HCT116 (cell line): ENCODE results near the gene METRN. TPM values are rescaled to one million over a fixed set of nuclear protein-coding genes. Genes with fewer than 3 reads are reported as not detected.

Source experiments
- ATAC-seq: fragments of 200-7000 bp; cut with Tn5 transposase; 2 replicates; pipeline ENCODE4 v1.9.1; 2020; ENCODE audit warnings: mild to moderate bottlenecking, moderate library complexity
- BruUV-seq: library from RNA; stranded (reverse); fragments of 400-500 nt; replicated peaks from 2 replicates; lab custom pipeline; 2021; lab: Mats Ljungman, UMichigan
- CTCF ChIA-PET: fragments of 300-600 bp; sonication (Branson Sonifier 250); formaldehyde crosslinking; loops from one replicate; lab custom pipeline; 2021; ENCODE audit warnings: antibody characterized with exemption; lab: Charles Lee
- POLR2A ChIA-PET: fragments of 300-600, 350-600 bp; sonication (Branson Sonifier 250); formaldehyde crosslinking; loops from one replicate; lab custom pipeline; 2021; ENCODE audit warnings: antibody characterized with exemption; lab: Charles Lee
- RAD21 ChIA-PET, 2 experiments: fragments of 300-600 bp; sonication (Branson Sonifier 250); formaldehyde crosslinking; loops; one replicate each; lab custom pipeline; 2023; ENCODE audit warnings: low total read pairs in 2 of 2; ENCODE audit not compliant: uncharacterized antibody in 2 of 2, unreplicated experiment in 2 of 2, low non-redundant PET in 1 of 2; lab: Charles Lee
- DNase-seq: peaks from one replicate; pipeline ENCODE4 v3.0.0-alpha.2; 2010; ENCODE audit warnings: low read depth, low spot score
- H2AFZ ChIP-seq: fragments of 200-600 bp; shearing (Covaris generic), sonication (generic); 2 replicates; pipeline ENCODE4 v1.6.1; 2017; ENCODE audit warnings: low read depth, mixed run types, mixed read lengths, antibody characterized with exemption, low read length; ENCODE audit not compliant: poor library complexity, severe bottlenecking
- H3K27ac ChIP-seq: 2 replicates; pipeline ENCODE4 v1.5.1; 2012; ENCODE audit warnings: low read depth, low read length
- H3K27me3 ChIP-seq: fragments of 200-600 bp; sonication (generic); 2 replicates; pipeline ENCODE4 v1.6.1; 2016; ENCODE audit warnings: mixed run types, low read length, mixed read lengths; ENCODE audit not compliant: insufficient read depth
- H3K36me3 ChIP-seq, 2 experiments: fragments of 200-500 bp in 1 of 2; fragments of 200-600 bp in 1 of 2; sonication (Bioruptor generic) in 1 of 2; sonication (generic) in 1 of 2; 2 replicates each; pipeline versions ENCODE4 v1.5.1 to v1.6.1; 2014 to 2016; ENCODE audit warnings: low read length in 2 of 2, inconsistent platforms in 1 of 2, mixed read lengths in 1 of 2, mixed run types in 1 of 2; ENCODE audit not compliant: insufficient read depth in 2 of 2, control insufficient read depth in 1 of 2
- H3K4me1 ChIP-seq, 2 experiments: fragments of 200-600 bp in 1 of 2; sonication (generic) in 1 of 2; 2 replicates each; pipeline versions ENCODE4 v1.5.1 to v1.6.1; 2012 to 2017; ENCODE audit warnings: low read length in 2 of 2, inconsistent platforms in 1 of 2, mild to moderate bottlenecking in 1 of 2, mixed read lengths in 1 of 2, mixed run types in 1 of 2, moderate library complexity in 1 of 2; ENCODE audit not compliant: insufficient read depth in 2 of 2, control insufficient read depth in 1 of 2
- H3K4me2 ChIP-seq: fragments of 200-600 bp; sonication (generic); 2 replicates; pipeline ENCODE4 v1.6.1; 2017; ENCODE audit warnings: mixed run types, low read length, mixed read lengths
- H3K4me3 ChIP-seq, 2 experiments: fragments of 200-600 bp in 1 of 2; sonication (generic) in 1 of 2; replicated peaks in 1 of 2; 2 replicates each; pipeline ENCODE4 v1.5.1; 2011 to 2016; ENCODE audit warnings: low read length in 2 of 2, control low read depth in 1 of 2, low read depth in 1 of 2, mild to moderate bottlenecking in 1 of 2, mixed read lengths in 1 of 2, mixed run types in 1 of 2
- H3K79me2 ChIP-seq: fragments of 200-600 bp; sonication (generic); 2 replicates; pipeline ENCODE4 v1.6.1; 2017; ENCODE audit warnings: mild to moderate bottlenecking, mixed run types, low read length, moderate library complexity, mixed read lengths; ENCODE audit not compliant: insufficient read depth
- H3K9ac ChIP-seq: fragments of 200-600 bp; sonication (generic); 2 replicates; pipeline ENCODE4 v1.6.1; 2016; ENCODE audit warnings: low read length, mixed read lengths
- H3K9me2 ChIP-seq: fragments of 200-600 bp; sonication (generic), shearing (Covaris generic); 2 replicates; pipeline ENCODE4 v1.6.1; 2017; ENCODE audit warnings: mixed run types, mild to moderate bottlenecking, moderate library complexity; ENCODE audit not compliant: insufficient read depth
- H3K9me3 ChIP-seq, 2 experiments: fragments of 200-500 bp in 1 of 2; fragments of 200-600 bp in 1 of 2; sonication (Bioruptor generic) in 1 of 2; sonication (generic) in 1 of 2; 2 replicates each; pipeline ENCODE4 v1.6.1; 2014 to 2017; ENCODE audit warnings: low read length in 2 of 2, mixed read lengths in 2 of 2, inconsistent platforms in 1 of 2, low read depth in 1 of 2, mild to moderate bottlenecking in 1 of 2, mixed run types in 1 of 2, moderate library complexity in 1 of 2; ENCODE audit not compliant: control insufficient read depth in 1 of 2, insufficient read depth in 1 of 2
- H4K20me1 ChIP-seq: fragments of 200-600 bp; sonication (generic), shearing (Covaris generic); 2 replicates; pipeline ENCODE4 v1.6.1; 2017; ENCODE audit warnings: mixed run types, mild to moderate bottlenecking, moderate library complexity; ENCODE audit not compliant: insufficient read depth
- CBX3 ChIP-seq: IDR thresholded peaks from 2 replicates; pipeline ENCODE4 v1.6.1; 2012; ENCODE audit warnings: low read depth
- CTCF ChIP-seq, 3 experiments: fragments of 200-600 bp in 1 of 3; sonication (generic) in 1 of 3; IDR thresholded peaks in 2 of 3; conservative IDR thresholded peaks in 1 of 3; 2 replicates each; pipeline ENCODE4 v1.5.1; 2012 to 2017; ENCODE audit warnings: low read depth in 2 of 3, low read length in 2 of 3, antibody characterized with exemption in 1 of 3, borderline replicate concordance in 1 of 3, control low read depth in 1 of 3, mild to moderate bottlenecking in 1 of 3, mixed read lengths in 1 of 3, mixed run types in 1 of 3, moderate library complexity in 1 of 3; ENCODE audit not compliant: insufficient read depth in 1 of 3
- EZH2phosphoT487 ChIP-seq: fragments of 200-600 bp; IDR thresholded peaks from 2 replicates; pipeline ENCODE4 v1.6.1; 2018; ENCODE audit warnings: antibody characterized with exemption, borderline replicate concordance
- FOSL1 ChIP-seq: IDR thresholded peaks from 2 replicates; pipeline ENCODE4 v1.6.1; 2012; ENCODE audit warnings: low read depth
- JUND ChIP-seq: IDR thresholded peaks from 2 replicates; pipeline ENCODE4 v1.6.1; 2012
- MAX ChIP-seq: IDR thresholded peaks from 2 replicates; pipeline ENCODE4 v1.6.1; 2012
- POLR2AphosphoS5 ChIP-seq: IDR thresholded peaks from 2 replicates; pipeline ENCODE4 v1.6.1; 2011; ENCODE audit warnings: mild to moderate bottlenecking, low read depth, low read length, moderate library complexity
- RAD21 ChIP-seq: IDR thresholded peaks from 2 replicates; pipeline ENCODE4 v1.6.1; 2012; ENCODE audit warnings: low read depth, mild to moderate bottlenecking
- SP1 ChIP-seq: IDR thresholded peaks from 2 replicates; pipeline ENCODE4 v1.6.1; 2012; ENCODE audit warnings: low read depth
- SRF ChIP-seq: IDR thresholded peaks from 2 replicates; pipeline ENCODE4 v1.6.1; 2012; ENCODE audit warnings: low read depth
- TCF7L2 ChIP-seq: IDR thresholded peaks from 2 replicates; pipeline ENCODE4 v1.7.0; 2011; ENCODE audit warnings: borderline replicate concordance, inconsistent platforms; ENCODE audit not compliant: insufficient read depth, insufficient read length; ENCODE audit errors: extremely low read depth
- YY1 ChIP-seq: IDR thresholded peaks from 2 replicates; pipeline ENCODE4 v1.6.1; 2011; ENCODE audit warnings: low read length, low read depth, moderate library complexity, mild to moderate bottlenecking; ENCODE audit not compliant: insufficient replicate concordance; ENCODE audit errors: extremely low read depth
- ZBTB33 ChIP-seq: IDR thresholded peaks from 2 replicates; pipeline ENCODE4 v1.6.1; 2011; ENCODE audit warnings: mild to moderate bottlenecking, low read length, moderate library complexity; ENCODE audit not compliant: insufficient replicate concordance; ENCODE audit errors: extremely low read depth
- ZFX ChIP-seq: fragments of 450-650 bp; IDR thresholded peaks from 2 replicates; pipeline ENCODE4 v1.6.1; 2017
- ZNF274 ChIP-seq: fragments of 200-500 bp; sonication (Bioruptor generic); IDR thresholded peaks from 2 replicates; pipeline ENCODE4 v1.6.1; 2014; ENCODE audit warnings: mild to moderate bottlenecking, low read depth, low read length, inconsistent platforms
- intact Hi-C: fragments of 100-400 bp; cut with micrococcal nuclease; formaldehyde crosslinking; loops from 2 replicates; pipeline ENCODE4 v1.10.0; 2022
- total RNA-seq: library from RNA; stranded (reverse); gene quantifications from one replicate; pipeline ENCODE4 v1.2.1, GENCODE V29; 2021; ENCODE audit not compliant: unreplicated experiment

METRN gene
- total RNA-seq, 1 experiment from 2014 or later = 193 TPM

GRCh38 chr16:751152-752006 lies 36.5 kb downstream of the METRN start:
- TF ChIP-seq MAX = no peak
- TF ChIP-seq SP1 = no peak
- no peak for TF ChIP-seq SRF
- TF ChIP-seq JUND = no peak
- no peak for TF ChIP-seq ZFX
- no peak for TF ChIP-seq EZH2phosphoT487
- TF ChIP-seq CTCF (IDR thresholded peaks at IDR 0.05 in 2 of 3, conservative IDR thresholded peaks at IDR 0.05 in 1 of 3; ENCODE audit: borderline replicate concordance in 1 of 3, insufficient read depth in 1 of 3, low read depth in 2 of 3, low read length in 2 of 3) = no peak
- TF ChIP-seq POLR2AphosphoS5 = no peak
- no peak for TF ChIP-seq ZNF274
- TF ChIP-seq TCF7L2 = no peak
- TF ChIP-seq YY1 = no peak
- no peak for TF ChIP-seq FOSL1
- TF ChIP-seq CBX3 = no peak
- no peak for TF ChIP-seq ZBTB33
- TF ChIP-seq RAD21 = no peak
- H3K4me1 ChIP-seq = peaks cover 5 to 14% of the 10 kb centered on the region in 2 experiments
- BruUV-seq = no TSS peak
- CTCF ChIA-PET = interaction anchor here (1.3 kb wide), 1 partner anchor 10 kb away, joined by 7 read pairs; the partner anchor contains the start of gene CIAO3
- no peaks in the 10 kb centered on the region for H3K79me2 ChIP-seq
- ATAC-seq (no peak), DNase-seq (no peak)
- intact Hi-C loops = no loop called here
- POLR2A ChIA-PET = no interaction called here
- H3K9ac ChIP-seq = no peak overlapping the region
- H3K4me3 ChIP-seq = no peak overlapping the region
- H3K36me3 ChIP-seq = no peaks in the 10 kb centered on the region
- no peaks in the 10 kb centered on the region for H4K20me1 ChIP-seq
- no peaks in the 10 kb centered on the region for H3K9me2 ChIP-seq
- no peak overlapping the region for H3K4me2 ChIP-seq
- H2AFZ ChIP-seq = no peak overlapping the region
- peaks cover 0 to 2% of the 10 kb centered on the region in 2 experiments; a peak in 1 of 4 replicates for H3K9me3 ChIP-seq
- no peak overlapping the region for H3K27ac ChIP-seq
- H3K27me3 ChIP-seq = no peaks in the 10 kb centered on the region
- RAD21 ChIA-PET = no interaction called here
